ENCODE results near the gene TCEA3.

The TCEA3 gene

GRCh38 chr1:23362218-23362713, 62.3 kb downstream of the TCEA3 start:
- DNase-seq: no peak

- DNase-seq: no peak
Observed at GRCh38 chr1:23358310-23358875, 66.2 kb downstream of the TCEA3 start.

DNA sequence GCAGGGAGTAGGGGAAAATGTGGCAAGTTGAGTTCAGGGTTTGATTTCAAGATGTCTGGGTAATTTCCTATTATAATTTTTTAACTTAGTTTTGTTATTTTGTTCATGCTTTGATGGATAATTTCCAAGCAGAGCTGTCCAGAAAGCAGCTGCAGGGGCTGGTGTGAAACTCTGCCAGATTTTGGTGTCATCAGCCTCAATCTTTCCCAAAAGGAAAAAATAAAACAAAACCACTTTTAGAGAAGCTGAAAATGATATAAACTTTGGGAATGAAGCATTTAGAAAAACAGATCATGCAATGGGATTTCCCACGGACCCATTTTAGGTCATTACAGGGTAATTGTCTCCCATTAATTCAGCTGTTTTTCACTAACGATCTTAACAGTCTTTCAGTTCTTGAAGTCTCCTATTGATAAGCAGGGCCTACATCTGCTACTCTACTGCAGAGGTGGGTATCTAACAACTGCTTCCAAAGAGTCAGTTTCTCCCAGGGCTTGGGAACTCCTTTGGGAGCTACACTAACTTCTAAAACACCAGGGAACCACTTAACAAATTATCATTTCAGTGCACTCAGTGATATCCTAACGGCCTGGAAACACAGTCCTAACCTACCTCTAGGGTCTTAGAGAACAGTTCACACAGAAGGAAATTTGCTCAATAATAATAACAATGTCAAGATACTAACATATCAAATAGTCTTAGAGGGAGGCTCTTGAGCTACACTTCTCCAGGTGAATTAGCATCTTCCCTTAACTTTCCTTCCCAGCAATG, 67.2 kb downstream of the TCEA3 start:
- DNase-seq: no peak

GRCh38 chr1:23356471-23357137, 67.9 kb downstream of the TCEA3 start:
- no peak for DNase-seq

GRCh38 chr1:23354245-23354644, 70.3 kb downstream of the TCEA3 start:
- DNase-seq: no peak

DNA sequence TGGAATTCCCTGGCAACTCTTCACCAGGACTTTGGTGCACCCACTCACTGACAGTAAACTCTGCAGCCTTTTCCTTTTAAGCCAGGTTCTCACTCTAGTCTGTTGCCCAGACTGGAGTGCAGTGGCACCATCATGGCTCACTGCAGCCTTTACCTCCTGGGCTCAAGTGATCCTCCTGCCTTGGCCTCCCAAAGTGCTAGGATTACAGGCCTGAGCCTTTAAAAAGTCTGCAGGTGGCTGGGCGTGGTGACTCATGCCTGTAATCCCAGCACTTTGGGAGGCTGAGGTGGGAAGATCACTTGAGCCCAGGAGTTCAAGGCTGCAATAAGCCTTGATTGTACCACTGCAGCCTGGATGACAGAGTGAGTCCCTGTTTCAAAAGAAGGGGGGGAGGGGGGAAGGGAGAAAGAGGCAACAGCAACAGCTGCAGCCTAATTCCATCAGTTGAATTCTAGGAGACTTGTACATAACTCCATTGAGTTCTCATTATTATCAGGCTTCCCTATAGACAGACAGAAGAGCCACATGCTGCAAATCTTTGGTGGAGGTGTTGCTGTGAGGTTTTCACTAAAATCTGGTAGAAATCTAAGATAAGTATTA, 72.4 kb downstream of the TCEA3 start:
- no peak for DNase-seq

GRCh38 chr1:23345920-23346319, 78.6 kb downstream of the TCEA3 start:
- DNase-seq: no peak

- no peak for DNase-seq
Observed at GRCh38 chr1:23344987-23345472, 79.5 kb downstream of the TCEA3 start.

DNA sequence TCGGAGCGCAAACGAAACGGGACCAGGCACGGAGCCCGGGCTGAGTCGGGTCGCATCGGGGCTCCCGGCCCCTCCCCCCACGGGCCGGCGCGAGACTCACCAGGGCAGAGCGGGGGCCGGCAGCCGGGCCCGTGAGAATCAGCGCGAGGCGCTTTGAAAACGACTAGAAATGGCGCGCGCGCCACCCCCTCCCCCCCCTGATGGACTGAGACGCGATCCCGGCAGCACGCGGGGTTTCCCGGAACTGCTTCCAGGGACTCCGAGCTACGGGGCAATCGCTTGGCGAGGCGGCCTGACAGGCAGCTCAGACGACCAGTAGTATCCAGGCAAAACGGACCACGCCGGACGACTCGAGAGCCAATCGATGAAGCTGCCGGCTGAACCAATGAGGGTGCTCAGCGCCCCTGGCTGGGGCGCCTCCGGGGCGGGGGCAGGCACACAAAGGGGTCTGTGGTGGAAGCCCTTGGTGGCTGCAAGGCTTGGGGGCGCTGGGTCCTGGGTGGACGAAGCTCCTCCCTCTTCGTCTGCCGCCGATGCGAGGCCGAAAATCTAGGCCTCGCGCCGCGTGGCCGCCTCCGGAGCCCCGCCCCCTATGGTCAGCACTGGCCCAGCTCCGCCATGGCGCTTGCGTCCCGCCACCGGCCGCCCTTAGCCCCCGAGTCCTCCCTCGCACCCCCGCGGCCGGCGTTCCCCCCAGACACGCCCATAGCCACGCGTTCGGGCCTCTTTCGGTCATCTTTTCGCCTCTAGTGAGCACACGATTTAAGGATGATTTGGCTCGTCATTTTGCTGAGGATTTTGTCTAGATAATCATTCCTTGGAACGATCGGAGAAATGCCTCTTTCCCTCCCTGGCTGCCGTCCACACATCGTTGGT, 80.2 kb downstream of the TCEA3 start, which contains the start of gene HNRNPR:
Gene HNRNPR, minus strand, starts transcription at position 174 of the 876 bp plus-strand sequence. CDS start 3,276 bp downstream, outside the sequence.
- DNase-seq: peak; percentile 99

DNA sequence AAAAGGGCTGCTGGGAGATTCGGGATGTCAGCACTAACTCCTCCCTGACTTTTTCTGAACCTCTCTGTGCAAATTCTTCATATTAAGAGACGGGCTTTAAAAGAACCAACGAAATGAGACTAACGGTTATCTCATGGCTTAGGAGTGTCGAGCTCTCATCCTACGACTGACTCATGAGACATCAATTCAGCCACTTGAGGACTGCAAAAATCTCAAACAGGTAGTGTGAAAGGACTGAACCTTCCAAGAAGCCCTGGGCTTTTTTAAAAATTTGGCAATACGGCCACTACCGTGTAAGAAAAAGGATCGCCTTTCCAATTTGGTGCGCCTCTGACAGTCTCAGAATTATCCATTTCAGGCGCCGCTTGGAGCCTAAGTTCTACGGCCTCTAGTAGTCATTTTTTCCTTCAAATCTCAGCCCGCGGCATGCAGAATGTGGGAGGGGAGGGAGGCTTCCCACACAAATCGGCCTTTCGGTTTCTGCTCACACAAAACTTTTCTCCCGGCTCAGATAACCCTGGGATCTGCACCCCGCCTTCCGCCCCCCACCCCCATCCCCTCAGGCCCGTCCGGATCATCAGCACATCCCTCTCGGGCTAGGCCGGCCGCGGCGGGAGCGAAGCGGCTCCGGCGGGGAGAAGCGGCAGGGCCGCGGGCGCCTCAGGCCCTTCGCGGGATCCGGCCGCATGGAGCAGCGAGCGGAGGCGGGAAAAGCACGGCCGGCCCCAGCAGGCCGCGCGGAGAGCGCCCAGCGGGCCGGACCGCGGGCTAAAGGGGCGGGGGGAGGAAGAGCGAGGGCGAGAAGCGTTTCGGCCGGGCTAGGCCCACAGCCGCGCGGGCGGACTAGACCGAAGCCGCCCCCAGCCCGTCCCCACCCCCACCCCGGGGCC, 81.1 kb downstream of the TCEA3 start:
- peak; percentile 72 for DNase-seq

DNA sequence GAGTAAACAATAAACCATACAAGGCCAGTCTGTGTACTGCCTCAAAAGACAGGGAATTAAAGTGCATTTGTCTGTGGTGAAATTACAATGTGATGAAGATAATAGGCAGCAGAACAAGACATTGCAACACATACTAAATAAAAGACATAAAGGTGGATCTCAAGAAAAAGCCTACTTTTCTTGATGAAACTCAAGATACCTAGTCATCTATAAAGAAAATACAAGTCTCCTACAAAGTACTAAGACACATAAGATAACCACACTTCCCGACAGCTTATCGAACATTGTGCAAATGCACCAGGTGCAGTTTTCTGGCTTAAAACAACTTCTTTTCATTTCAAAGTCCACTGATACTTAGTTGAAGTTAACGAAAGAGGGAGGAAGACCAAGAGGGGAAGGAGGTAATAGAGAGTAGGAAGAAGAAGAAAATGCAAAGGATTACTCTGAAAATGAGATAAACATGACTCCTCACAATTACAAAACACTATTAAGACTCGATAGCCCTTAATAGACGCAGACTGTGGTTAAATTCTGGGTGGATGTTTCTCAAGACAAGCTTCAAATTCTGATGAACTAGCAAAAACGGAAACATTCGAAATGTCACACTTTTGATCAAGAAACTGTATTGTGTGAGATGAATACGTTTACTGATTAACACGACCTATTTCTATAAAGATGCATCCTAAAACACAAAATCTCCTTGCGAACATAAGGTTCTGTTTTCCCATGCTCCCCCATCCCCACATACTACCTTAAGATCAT, 82.4 kb downstream of the TCEA3 start:
- DNase-seq: peak; percentile 67

GRCh38 chr1:23339632-23340031, 84.9 kb downstream of the TCEA3 start:
- peak; percentile 54 for DNase-seq

DNA sequence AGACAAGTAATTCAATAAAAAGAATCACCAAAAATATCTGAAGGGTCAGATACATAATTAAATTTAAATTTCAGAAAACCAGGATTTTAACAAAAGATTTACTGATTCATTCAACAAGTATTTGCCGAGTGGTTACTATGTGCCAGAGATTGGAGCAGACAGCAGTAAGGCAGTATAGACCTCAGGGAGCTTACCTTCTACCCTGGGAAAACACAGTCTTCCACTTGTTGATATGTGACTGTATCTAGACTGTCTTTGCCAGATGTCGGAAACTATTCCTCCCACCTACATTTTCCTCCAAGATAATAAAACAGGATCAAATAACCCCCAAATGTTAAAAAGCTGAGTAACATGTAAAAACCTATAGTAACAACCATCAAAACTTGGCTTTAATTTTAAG, 86.7 kb downstream of the TCEA3 start:
- DNase-seq: no peak

DNA sequence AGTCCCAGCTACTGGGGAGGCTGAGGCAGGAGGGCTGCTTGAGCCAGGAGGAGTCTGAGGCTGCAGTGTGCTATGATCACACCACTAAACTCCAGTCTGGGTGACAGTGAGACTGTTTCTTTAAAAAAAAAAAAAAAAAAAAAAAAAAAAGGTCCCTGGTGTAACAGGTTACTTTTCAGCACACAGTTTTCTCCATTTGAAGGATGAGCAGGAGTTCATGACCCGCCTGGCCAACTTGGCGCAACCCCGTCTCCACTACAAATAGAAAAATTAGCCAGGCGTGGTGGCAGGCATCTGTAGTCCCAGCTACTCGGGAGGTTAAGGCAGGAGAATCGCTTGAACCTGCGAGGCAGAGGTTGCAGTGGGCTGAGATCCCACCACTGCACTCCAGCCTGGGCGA, 92.8 kb downstream of the TCEA3 start:
- DNase-seq: no peak
